ENCODE data around the gene CPA5. TPM values are rescaled to one million over a fixed set of nuclear protein-coding genes. Genes with fewer than 3 reads are reported as not detected.

The CPA5 gene
- total RNA-seq, 2 donors from 2014 or later = not detected

DNA sequence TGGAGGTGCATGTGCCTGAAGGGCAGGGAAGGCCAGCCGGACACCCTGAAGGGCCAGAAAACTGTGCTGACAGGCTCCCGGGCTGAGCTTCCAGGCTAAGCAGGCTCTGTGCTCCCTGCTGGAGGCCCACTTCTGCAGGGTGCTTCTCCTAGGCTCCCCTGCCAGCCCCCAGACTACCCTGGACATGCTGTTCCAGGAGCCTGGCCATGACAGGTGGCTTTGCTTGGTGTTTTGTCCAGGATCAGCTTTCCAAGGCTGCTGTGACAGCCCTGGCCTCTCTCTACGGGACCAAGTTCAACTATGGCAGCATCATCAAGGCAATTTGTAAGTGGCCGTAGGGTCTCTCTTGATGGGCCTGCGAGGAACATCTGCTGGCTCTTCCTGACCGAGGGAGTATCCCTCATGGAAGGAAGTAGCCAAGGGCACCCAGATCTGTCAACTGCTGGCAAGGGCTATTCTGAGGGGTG is 41.0 kb downstream of the CPA5 start:
- Histone ChIP-seq H3K27me3 (replicated peaks; ENCODE audit: insufficient read depth) (no peaks in the 10 kb centered on the region), H3K9me3 (no peaks in the 10 kb centered on the region), H3K27ac (no peak overlapping the region), H3K4me1 (ENCODE audit: control insufficient read depth in 1 of 2, low read depth in 2 of 2) (peaks cover 0 to 3% of the 10 kb centered on the region in 2 donors), H3K36me3 (no peaks in the 10 kb centered on the region), H3K4me3 (no peak overlapping the region)
- DNase-seq (ENCODE audit: low spot score) (no peak), ATAC-seq (ENCODE audit: insufficient number of reproducible peaks, low FRiP score, low read depth) (no peak)
- no peak for TF ChIP-seq CTCF (IDR thresholded peaks at IDR 0.05)

GRCh38 chr7:130386876-130387275 is 42.3 kb downstream of the CPA5 start:
- Histone ChIP-seq H3K27ac (no peak overlapping the region), H3K9me3 (no peaks in the 10 kb centered on the region), H3K4me3 (no peak overlapping the region), H3K4me1 (ENCODE audit: control insufficient read depth in 1 of 2, low read depth in 2 of 2) (peaks cover 0 to 3% of the 10 kb centered on the region in 2 donors), H3K36me3 (no peaks in the 10 kb centered on the region), H3K27me3 (replicated peaks; ENCODE audit: insufficient read depth) (no peaks in the 10 kb centered on the region)
- no peak for DNase-seq (ENCODE audit: low spot score)
- TF ChIP-seq CTCF (IDR thresholded peaks at IDR 0.05) = no peak
- ATAC-seq (ENCODE audit: insufficient number of reproducible peaks, low FRiP score, low read depth) = no peak

GRCh38 chr7:130387306-130387627 is 42.7 kb downstream of the CPA5 start:
- H3K4me3 ChIP-seq = no peak overlapping the region
- no peak for DNase-seq (ENCODE audit: low spot score)
- no peaks in the 10 kb centered on the region for H3K36me3 ChIP-seq
- H3K4me1 ChIP-seq (ENCODE audit: control insufficient read depth in 1 of 2, low read depth in 2 of 2) = peaks cover 0 to 7% of the 10 kb centered on the region in 2 donors
- H3K27me3 ChIP-seq (replicated peaks; ENCODE audit: insufficient read depth) = no peaks in the 10 kb centered on the region
- ATAC-seq (ENCODE audit: insufficient number of reproducible peaks, low FRiP score, low read depth) = no peak
- no peak overlapping the region for H3K27ac ChIP-seq
- no peak for TF ChIP-seq CTCF (IDR thresholded peaks at IDR 0.05)
- H3K9me3 ChIP-seq = no peaks in the 10 kb centered on the region

- Histone ChIP-seq H3K36me3 (no peaks in the 10 kb centered on the region), H3K4me3 (no peak overlapping the region), H3K9me3 (no peaks in the 10 kb centered on the region), H3K4me1 (ENCODE audit: control insufficient read depth in 1 of 2, low read depth in 2 of 2) (peaks cover 2 to 12% of the 10 kb centered on the region in 2 donors), H3K27me3 (replicated peaks; ENCODE audit: insufficient read depth) (no peaks in the 10 kb centered on the region), H3K27ac (no peak overlapping the region)
- no peak for ATAC-seq (ENCODE audit: insufficient number of reproducible peaks, low FRiP score, low read depth)
- no peak for DNase-seq (ENCODE audit: low spot score)
- no peak for TF ChIP-seq CTCF (IDR thresholded peaks at IDR 0.05)
Measured at GRCh38 chr7:130387628-130388403, 43.2 kb downstream of the CPA5 start.

- H3K27ac ChIP-seq = no peak overlapping the region
- H3K36me3 ChIP-seq = no peaks in the 10 kb centered on the region
- no peak for TF ChIP-seq CTCF (IDR thresholded peaks at IDR 0.05)
- no peaks in the 10 kb centered on the region for H3K9me3 ChIP-seq
- ATAC-seq (ENCODE audit: insufficient number of reproducible peaks, low FRiP score, low read depth) = no peak
- peaks cover 4 to 14% of the 10 kb centered on the region in 2 donors for H3K4me1 ChIP-seq (ENCODE audit: control insufficient read depth in 1 of 2, low read depth in 2 of 2)
- H3K27me3 ChIP-seq (replicated peaks; ENCODE audit: insufficient read depth) = no peaks in the 10 kb centered on the region
- DNase-seq (ENCODE audit: low spot score) = no peak
- no peak overlapping the region for H3K4me3 ChIP-seq
Measured at GRCh38 chr7:130388671-130389070, 44.1 kb downstream of the CPA5 start.
